ENCODE data around the gene HRAS. TPM values are rescaled to one million over a fixed set of nuclear protein-coding genes. Genes with fewer than 3 reads are reported as not detected.
A peak's percentile ranks its signal among the peaks of the same experiment; 100 is the strongest.

The HRAS gene
- total RNA-seq, 5 donors from 2014 or later (not counting 1 experiment from before 2014, with no cell fraction given) = 27.6 to 53.4 (median 47.6) TPM

DNA sequence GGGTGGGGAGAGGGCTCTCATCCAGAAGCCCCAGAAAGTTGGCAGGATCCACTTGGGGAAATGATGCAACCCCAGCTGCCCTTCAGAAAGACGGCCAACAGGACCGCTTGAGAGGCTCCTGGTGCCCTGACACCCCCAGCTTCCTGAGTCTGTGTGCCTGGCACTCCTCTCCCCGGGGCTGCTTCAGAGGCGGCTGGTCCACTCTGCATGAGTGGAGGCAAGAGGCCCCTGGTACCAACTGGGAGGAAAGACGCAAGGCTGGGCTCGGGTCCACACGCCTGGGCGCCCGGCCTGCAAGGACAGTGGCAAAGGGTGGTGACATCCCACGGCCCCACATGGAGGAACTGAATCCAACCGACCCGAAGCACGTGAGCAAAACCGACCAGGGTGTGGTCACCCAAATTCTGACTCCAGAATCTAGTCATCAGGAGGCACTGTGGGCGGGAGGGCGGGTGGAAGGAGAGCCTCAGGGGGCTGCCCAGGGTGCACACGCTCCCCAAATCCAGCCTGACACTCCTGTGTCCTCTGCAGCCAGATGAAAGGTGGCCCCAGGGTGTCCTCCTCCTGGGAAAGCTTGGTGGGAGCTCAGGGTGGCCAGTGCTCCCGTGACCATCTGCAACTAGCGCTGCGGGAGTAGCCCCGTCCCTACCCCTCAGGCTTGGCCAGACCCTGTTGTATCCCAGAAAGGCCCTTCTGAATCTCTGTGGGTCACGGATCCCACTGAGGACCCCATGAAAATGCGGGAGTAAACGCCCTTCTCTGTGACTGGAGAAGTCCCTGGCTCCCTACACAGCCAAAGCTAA is 32.0 kb downstream of the HRAS start:
- Histone ChIP-seq H3K4me3 (ENCODE audit: control insufficient read depth in 1 of 2, extremely low read depth in 1 of 2, low read length in 1 of 2) (no peak overlapping the region), H3K27me3 (replicated peaks in 1 of 2; ENCODE audit: control insufficient read depth in 2 of 2, extremely low read depth in 1 of 2, insufficient read depth in 2 of 2, low read length in 1 of 2) (no peaks in the 10 kb centered on the region), H3K4me1 (ENCODE audit: control insufficient read depth in 1 of 2, extremely low read depth in 1 of 2, insufficient read depth in 2 of 2, low read length in 2 of 2) (peaks cover 13 to 46% of the 10 kb centered on the region in 2 experiments), H3K9me3 (no peaks in the 10 kb centered on the region), H3K36me3 (ENCODE audit: control insufficient read depth in 2 of 2, extremely low read depth in 1 of 2, insufficient read depth in 1 of 2, low read length in 1 of 2) (peaks cover 12 to 31% of the 10 kb centered on the region in 2 donors), H3K27ac (ENCODE audit: low read length) (no peak overlapping the region)
- Mint-ChIP-seq H3K4me1 (peaks cover 11 to 41% (median 31%) of the 10 kb centered on the region in 3 donors), H3K4me3 (peak overlapping the region; percentile 25 to 34 (median 25)), H3K27me3 (no peaks in the 10 kb centered on the region), H3K9me3 (no peaks in the 10 kb centered on the region), H3K36me3 (peaks cover 6% of the 10 kb centered on the region), H3K27ac (peak overlapping the region in 1 of 2 donors; percentile 69)
- CTCF ChIA-PET = no interaction called here
- 69% methylated on average over 23 of the region's 24 CpGs for WGBS (ENCODE audit: insufficient coverage)
- ATAC-seq (replicated peaks in 1 of 4) (no peak), DNase-seq (peak in 1 of 35 experiments; percentile 35)
- POLR2A ChIA-PET = interaction anchor here in 1 of 2 donors (0.5 to 0.6 kb wide), 2 partner anchors 13 to 140 kb away, joined by 3 to 10 read pairs; no protein-coding TSS in a partner anchor

DNA sequence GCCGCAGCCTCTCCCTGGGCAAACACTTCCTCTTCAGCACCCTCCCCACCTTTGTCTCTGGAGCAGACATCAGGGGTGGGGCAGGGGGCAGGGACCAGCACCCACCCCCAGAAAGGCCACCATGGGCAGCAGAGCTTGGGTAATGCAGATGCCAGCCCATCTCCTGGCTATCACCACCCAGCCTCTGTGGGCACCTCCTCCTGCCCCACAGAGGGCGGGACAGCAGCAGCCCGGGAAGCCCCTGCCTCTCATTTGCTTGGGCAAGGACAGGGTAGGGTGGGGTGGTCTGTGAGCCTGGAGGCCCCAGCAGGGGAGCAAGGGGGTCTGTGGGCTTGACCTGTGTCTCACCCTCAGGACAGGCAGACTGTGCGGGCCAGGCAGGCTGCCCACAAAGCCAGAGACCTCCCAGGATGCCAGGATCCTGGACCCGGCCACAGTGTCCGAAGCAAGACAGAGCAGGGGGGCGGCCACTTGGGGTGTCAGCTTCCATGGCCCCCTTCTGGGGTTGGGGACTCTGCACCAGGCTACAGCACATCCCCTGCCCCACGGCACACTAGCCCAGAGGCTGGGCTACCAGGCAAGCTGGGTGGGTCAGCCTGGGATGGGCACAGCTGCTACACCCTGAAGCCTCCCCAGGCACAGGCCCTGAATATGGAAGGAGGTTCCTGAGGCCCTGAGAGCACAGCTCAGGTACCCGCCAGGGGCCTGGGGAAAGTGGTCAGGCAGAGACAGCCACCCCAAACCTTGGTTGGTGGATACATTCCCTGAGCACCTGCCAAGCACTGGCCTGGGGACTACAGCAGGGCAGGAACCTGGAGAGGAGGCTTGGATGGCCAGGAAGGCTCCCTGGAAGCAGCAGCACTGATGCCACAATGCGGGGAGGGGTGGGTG is 32.8 kb downstream of the HRAS start:
- H3K4me3 ChIP-seq (ENCODE audit: control insufficient read depth in 1 of 2, extremely low read depth in 1 of 2, low read length in 1 of 2) = no peak overlapping the region
- Mint-ChIP-seq H3K27ac (no peak overlapping the region), H3K9me3 (no peaks in the 10 kb centered on the region), H3K4me3 (no peak overlapping the region), H3K27me3 (no peaks in the 10 kb centered on the region), H3K4me1 (peaks cover 14 to 36% (median 25%) of the 10 kb centered on the region in 3 donors), H3K36me3 (peaks cover 12% of the 10 kb centered on the region)
- POLR2A ChIA-PET = interaction anchor here in 1 of 2 donors (0.5 to 0.6 kb wide), 2 partner anchors 13 to 139 kb away, joined by 3 to 10 read pairs; no protein-coding TSS in a partner anchor
- DNase-seq (no peak), ATAC-seq (replicated peaks in 1 of 4) (no peak)
- H3K27me3 ChIP-seq (replicated peaks in 1 of 2; ENCODE audit: control insufficient read depth in 2 of 2, extremely low read depth in 1 of 2, insufficient read depth in 2 of 2, low read length in 1 of 2) = no peaks in the 10 kb centered on the region
- no peak overlapping the region for H3K27ac ChIP-seq (ENCODE audit: low read length)
- 98% methylated on average over 6 of the region's 10 CpGs for WGBS (ENCODE audit: insufficient coverage)
- H3K36me3 ChIP-seq (ENCODE audit: control insufficient read depth in 2 of 2, extremely low read depth in 1 of 2, insufficient read depth in 1 of 2, low read length in 1 of 2) = peaks cover 20 to 39% of the 10 kb centered on the region in 2 donors
- H3K9me3 ChIP-seq = no peaks in the 10 kb centered on the region
- CTCF ChIA-PET = no interaction called here
- H3K4me1 ChIP-seq (ENCODE audit: control insufficient read depth in 1 of 2, extremely low read depth in 1 of 2, insufficient read depth in 2 of 2, low read length in 2 of 2) = peaks cover 13 to 38% of the 10 kb centered on the region in 2 experiments

DNA sequence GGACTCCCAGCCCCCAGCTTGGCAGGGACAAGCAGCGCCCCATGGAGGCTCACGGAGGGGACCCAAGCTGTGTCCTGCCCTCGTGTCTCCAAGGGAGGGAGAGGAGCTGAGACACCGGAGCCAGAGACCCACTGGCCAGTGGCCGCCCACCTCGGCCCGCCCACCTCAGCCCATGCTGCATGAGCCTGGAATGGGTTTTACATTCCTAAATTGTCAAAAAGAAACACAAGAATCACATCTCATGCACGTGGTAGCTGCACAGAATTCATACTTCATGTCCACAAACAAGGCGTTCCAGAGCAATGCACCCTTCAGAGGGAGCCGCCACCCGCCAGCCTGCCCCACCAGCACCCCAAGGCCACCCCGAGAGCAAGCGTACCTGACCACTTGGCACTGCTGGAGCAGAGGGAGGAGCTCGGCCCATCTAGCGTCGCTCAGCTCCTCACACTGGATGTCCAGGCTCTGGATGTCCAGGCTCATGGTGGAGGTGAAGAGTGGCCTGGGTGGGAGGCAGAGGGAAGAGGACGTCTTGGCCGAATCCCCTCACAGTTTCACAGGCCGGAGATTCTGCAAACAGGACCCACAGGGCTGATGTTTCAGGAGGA is 33.6 kb downstream of the HRAS start:
- H3K27ac Mint-ChIP-seq = no peak overlapping the region
- no peaks in the 10 kb centered on the region for H3K9me3 ChIP-seq
- 86% methylated on average over 6 of the region's 19 CpGs for WGBS (ENCODE audit: insufficient coverage)

GRCh38 chr11:501001-501682 is 34.2 kb downstream of the HRAS start:
- H3K36me3 ChIP-seq (ENCODE audit: control insufficient read depth in 2 of 2, extremely low read depth in 1 of 2, insufficient read depth in 1 of 2, low read length in 1 of 2) = peaks cover 23 to 46% of the 10 kb centered on the region in 2 donors
- WGBS (ENCODE audit: insufficient coverage) = 89% methylated on average over 19 of the region's 24 CpGs
- H3K27me3 Mint-ChIP-seq = no peaks in the 10 kb centered on the region
- POLR2A ChIA-PET = interaction anchor here in 1 of 2 donors (0.6 kb wide), 1 partner anchor 38 kb away, joined by 4 read pairs; no protein-coding TSS in a partner anchor
- H3K27ac Mint-ChIP-seq = peak overlapping the region in 1 of 2 donors; percentile 11
- no peak overlapping the region for H3K27ac ChIP-seq (ENCODE audit: low read length)
- H3K4me3 Mint-ChIP-seq = peak overlapping the region in 1 of 3 donors; percentile 15
- no peak overlapping the region for H3K4me3 ChIP-seq (ENCODE audit: control insufficient read depth in 1 of 2, extremely low read depth in 1 of 2, low read length in 1 of 2)
- H3K4me1 ChIP-seq (ENCODE audit: control insufficient read depth in 1 of 2, extremely low read depth in 1 of 2, insufficient read depth in 2 of 2, low read length in 2 of 2) = peaks cover 13 to 31% of the 10 kb centered on the region in 2 experiments
- no peaks in the 10 kb centered on the region for H3K9me3 ChIP-seq
- DNase-seq (no peak), ATAC-seq (replicated peaks in 1 of 4) (no peak)
- peaks cover 11 to 39% (median 23%) of the 10 kb centered on the region in 3 donors for H3K4me1 Mint-ChIP-seq
- H3K27me3 ChIP-seq (replicated peaks in 1 of 2; ENCODE audit: control insufficient read depth in 2 of 2, extremely low read depth in 1 of 2, insufficient read depth in 2 of 2, low read length in 1 of 2) = no peaks in the 10 kb centered on the region
- H3K36me3 Mint-ChIP-seq = peaks cover 19% of the 10 kb centered on the region
- CTCF ChIA-PET = interaction anchor here in 1 of 2 donors (0.6 kb wide), 1 partner anchor 1072 kb away, joined by 3 read pairs; no protein-coding TSS in a partner anchor
- no peaks in the 10 kb centered on the region for H3K9me3 Mint-ChIP-seq

More for the DNA sequence above, 33.6 kb downstream of the HRAS start:
- peaks cover 21 to 45% of the 10 kb centered on the region in 2 donors for H3K36me3 ChIP-seq (ENCODE audit: control insufficient read depth in 2 of 2, extremely low read depth in 1 of 2, insufficient read depth in 1 of 2, low read length in 1 of 2)
- no peaks in the 10 kb centered on the region for H3K27me3 ChIP-seq (replicated peaks in 1 of 2; ENCODE audit: control insufficient read depth in 2 of 2, extremely low read depth in 1 of 2, insufficient read depth in 2 of 2, low read length in 1 of 2)
- no peaks in the 10 kb centered on the region for H3K27me3 Mint-ChIP-seq
- DNase-seq (no peak), ATAC-seq (replicated peaks in 1 of 4) (no peak)
- CTCF ChIA-PET = no interaction called here
- H3K9me3 Mint-ChIP-seq = no peaks in the 10 kb centered on the region
- POLR2A ChIA-PET = no interaction called here
- no peak overlapping the region for H3K4me3 ChIP-seq (ENCODE audit: control insufficient read depth in 1 of 2, extremely low read depth in 1 of 2, low read length in 1 of 2)
- H3K4me1 Mint-ChIP-seq = peaks cover 17 to 43% (median 25%) of the 10 kb centered on the region in 3 donors
- H3K4me3 Mint-ChIP-seq = no peak overlapping the region
- H3K27ac ChIP-seq (ENCODE audit: low read length) = no peak overlapping the region
- peaks cover 13 to 35% of the 10 kb centered on the region in 2 experiments for H3K4me1 ChIP-seq (ENCODE audit: control insufficient read depth in 1 of 2, extremely low read depth in 1 of 2, insufficient read depth in 2 of 2, low read length in 2 of 2)
- peaks cover 19% of the 10 kb centered on the region for H3K36me3 Mint-ChIP-seq

DNA sequence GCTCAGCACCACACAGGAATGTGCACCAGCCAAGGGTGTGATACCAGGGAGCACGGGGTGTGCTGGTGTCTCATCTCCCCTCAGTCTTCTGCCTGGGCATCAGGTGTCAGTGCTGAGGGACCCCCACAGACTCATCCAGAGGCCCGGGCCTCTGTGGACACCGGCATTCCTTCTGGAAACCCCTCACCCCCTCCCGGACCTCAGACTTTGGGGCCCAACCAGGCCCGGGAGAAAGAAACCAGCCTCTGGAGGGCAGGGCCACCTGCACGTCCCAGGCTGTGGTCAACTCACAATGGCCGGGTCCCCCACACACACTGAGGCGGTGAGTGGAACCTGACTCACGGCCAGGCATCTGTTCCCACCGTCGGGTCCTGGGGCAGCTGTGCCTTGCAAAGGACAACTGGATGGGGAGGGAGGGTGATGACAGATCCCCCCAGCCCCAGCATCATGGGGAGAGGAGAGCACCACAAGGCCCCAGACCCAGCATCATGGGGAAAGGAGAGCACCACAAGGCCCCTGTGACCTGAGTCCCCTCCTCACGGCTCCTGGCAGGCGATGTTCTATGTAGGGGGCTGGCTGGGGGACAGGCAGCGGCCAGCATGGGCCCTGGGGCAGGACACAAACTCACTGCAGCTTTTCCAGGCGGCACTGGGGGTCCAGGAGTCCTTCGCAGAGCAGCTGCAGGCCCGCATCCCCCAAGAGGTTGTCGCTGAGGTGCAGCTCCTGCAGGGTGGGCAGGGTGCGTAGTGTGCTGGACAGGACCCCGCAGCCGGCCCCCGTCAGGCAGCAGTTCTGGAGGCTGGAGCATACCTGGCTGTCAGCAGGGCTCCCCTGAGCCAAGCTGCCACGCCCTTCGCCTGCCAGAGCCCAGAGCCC is 35.9 kb downstream of the HRAS start:
- Histone ChIP-seq H3K27ac (ENCODE audit: low read length) (no peak overlapping the region), H3K9me3 (no peaks in the 10 kb centered on the region), H3K27me3 (replicated peaks in 1 of 2; ENCODE audit: control insufficient read depth in 2 of 2, extremely low read depth in 1 of 2, insufficient read depth in 2 of 2, low read length in 1 of 2) (no peaks in the 10 kb centered on the region), H3K36me3 (ENCODE audit: control insufficient read depth in 2 of 2, extremely low read depth in 1 of 2, insufficient read depth in 1 of 2, low read length in 1 of 2) (peaks cover 30 to 61% of the 10 kb centered on the region in 2 donors), H3K4me3 (ENCODE audit: control insufficient read depth in 1 of 2, extremely low read depth in 1 of 2, low read length in 1 of 2) (no peak overlapping the region), H3K4me1 (ENCODE audit: control insufficient read depth in 1 of 2, extremely low read depth in 1 of 2, insufficient read depth in 2 of 2, low read length in 2 of 2) (peaks cover 0 to 14% of the 10 kb centered on the region in 2 experiments)
- 97% methylated on average over 18 of the region's 24 CpGs for WGBS (ENCODE audit: insufficient coverage)
- Mint-ChIP-seq H3K27ac (no peak overlapping the region), H3K27me3 (no peaks in the 10 kb centered on the region), H3K9me3 (no peaks in the 10 kb centered on the region), H3K4me1 (peaks cover 8 to 24% (median 11%) of the 10 kb centered on the region in 3 donors), H3K36me3 (peaks cover 28% of the 10 kb centered on the region), H3K4me3 (peak overlapping the region in 1 of 3 donors; percentile 24)
- POLR2A ChIA-PET = interaction anchor here in 1 of 2 donors (0.6 kb wide), 1 partner anchor 1882 kb away, joined by 3 read pairs; no protein-coding TSS in a partner anchor
- DNase-seq (no peak), ATAC-seq (replicated peaks in 1 of 4) (no peak)
- CTCF ChIA-PET = no interaction called here
